Measurements from ENCODE around the gene UNC80.

UNC80 gene

GRCh38 chr2:210034087-210034683 is 262.6 kb downstream of the UNC80 start:
- Mint-ChIP-seq H3K27ac (ENCODE audit: low read depth) (no peak overlapping the region), H3K36me3 (ENCODE audit: insufficient read depth) (peaks cover 4% of the 10 kb centered on the region), H3K27me3 (no peaks in the 10 kb centered on the region), H3K4me1 (no peaks in the 10 kb centered on the region), H3K9me3 (no peaks in the 10 kb centered on the region), H3K4me3 (no peak overlapping the region)
- ATAC-seq (replicated peaks; ENCODE audit: extremely low read depth, poor library complexity, severe bottlenecking) (no peak), DNase-seq (ENCODE audit: low spot score in 2 of 2) (no peak)

DNA sequence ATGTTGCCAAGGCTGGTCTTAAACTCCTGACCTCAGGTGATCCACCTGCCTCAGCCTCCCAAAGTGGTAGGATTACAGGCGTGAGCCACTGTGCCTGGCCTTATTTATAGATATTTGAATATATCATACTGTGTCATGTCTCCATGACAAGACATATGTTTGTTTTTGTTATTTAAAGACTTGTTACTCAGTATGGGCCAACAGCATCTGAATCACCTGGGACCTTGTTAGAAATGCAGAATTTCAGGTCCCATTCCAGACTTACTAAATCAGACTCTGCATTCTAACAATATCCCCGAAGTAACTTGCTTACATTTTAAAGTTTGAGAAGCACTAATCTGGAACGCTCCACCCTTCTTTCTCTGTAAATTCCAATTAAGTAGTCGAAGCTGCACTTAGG is 264.0 kb downstream of the UNC80 start:
- H3K9me3 Mint-ChIP-seq, result no peaks in the 10 kb centered on the region
- no peaks in the 10 kb centered on the region for H3K4me1 Mint-ChIP-seq
- no peaks in the 10 kb centered on the region for H3K27me3 Mint-ChIP-seq
- no peak overlapping the region for H3K27ac Mint-ChIP-seq (ENCODE audit: low read depth)
- no peak for ATAC-seq (replicated peaks; ENCODE audit: extremely low read depth, poor library complexity, severe bottlenecking)
- peaks cover 4% of the 10 kb centered on the region for H3K36me3 Mint-ChIP-seq (ENCODE audit: insufficient read depth)
- DNase-seq (ENCODE audit: low spot score in 2 of 2), result no peak
- H3K4me3 Mint-ChIP-seq, result no peak overlapping the region

GRCh38 chr2:210038078-210038477 is 266.4 kb downstream of the UNC80 start:
- DNase-seq (ENCODE audit: low spot score in 2 of 2) (no peak), ATAC-seq (replicated peaks; ENCODE audit: extremely low read depth, poor library complexity, severe bottlenecking) (no peak)
- H3K36me3 Mint-ChIP-seq (ENCODE audit: insufficient read depth), result peaks cover 4% of the 10 kb centered on the region
- H3K9me3 Mint-ChIP-seq, result no peaks in the 10 kb centered on the region
- H3K27ac Mint-ChIP-seq (ENCODE audit: low read depth), result no peak overlapping the region
- H3K4me1 Mint-ChIP-seq, result no peaks in the 10 kb centered on the region
- H3K4me3 Mint-ChIP-seq, result no peak overlapping the region
- H3K27me3 Mint-ChIP-seq, result no peaks in the 10 kb centered on the region

GRCh38 chr2:210046851-210047500 is 275.3 kb downstream of the UNC80 start:
- ATAC-seq (replicated peaks; ENCODE audit: extremely low read depth, poor library complexity, severe bottlenecking) (no peak), DNase-seq (ENCODE audit: low spot score in 2 of 2) (no peak)
- no peaks in the 10 kb centered on the region for H3K27me3 Mint-ChIP-seq
- H3K4me3 Mint-ChIP-seq, result no peak overlapping the region
- no peaks in the 10 kb centered on the region for H3K4me1 Mint-ChIP-seq
- H3K27ac Mint-ChIP-seq (ENCODE audit: low read depth), result no peak overlapping the region
- H3K9me3 Mint-ChIP-seq, result no peaks in the 10 kb centered on the region
- peaks cover 1% of the 10 kb centered on the region for H3K36me3 Mint-ChIP-seq (ENCODE audit: insufficient read depth)
